ENCODE measurements around the gene ITGAX. TPM values are rescaled to one million over a fixed set of nuclear protein-coding genes. Genes with fewer than 3 reads are reported as not detected.

The ITGAX gene
- total and polyA plus RNA-seq, 2 experiments from 2014 or later, result not detected

GRCh38 chr16:31367853-31368252, 12.9 kb downstream of the ITGAX start:
- H3K4me3 ChIP-seq, result no peak overlapping the region
- no peaks in the 10 kb centered on the region for H3K27me3 ChIP-seq (replicated peaks; ENCODE audit: insufficient read depth)
- H2AFZ ChIP-seq, result no peak overlapping the region
- H3K27ac ChIP-seq, result no peak overlapping the region
- H3K9ac ChIP-seq, result no peak overlapping the region
- 57 to 64% methylated on average over 3 of the region's 3 CpGs for WGBS, 2 experiments (ENCODE audit: low coverage in 1 of 2, low lambda C conversion rate in 2 of 2, missing lambda C conversion rate in 2 of 2)
- no peaks in the 10 kb centered on the region for H3K4me1 ChIP-seq (ENCODE audit: insufficient read depth)
- in situ Hi-C loops (cut with MboI), result no loop called here
- no peak for TF ChIP-seq EZH2phosphoT487 (IDR thresholded peaks at IDR 0.05; ENCODE audit: insufficient read depth, low read depth)
- TF ChIP-seq EZH2 (IDR thresholded peaks at IDR 0.05; ENCODE audit: insufficient read depth, poor library complexity, severe bottlenecking), result no peak
- H4K20me1 ChIP-seq (ENCODE audit: insufficient read depth), result no peaks in the 10 kb centered on the region
- no peak for DNase-seq
- no peaks in the 10 kb centered on the region for H3K9me2 ChIP-seq (ENCODE audit: insufficient read depth)
- H3K79me2 ChIP-seq (ENCODE audit: insufficient read depth), result no peaks in the 10 kb centered on the region
- H3K4me2 ChIP-seq (ENCODE audit: unreplicated experiment), result no peak overlapping the region
- H3K36me3 ChIP-seq (ENCODE audit: low read depth), result no peaks in the 10 kb centered on the region
- H3K9me3 ChIP-seq (ENCODE audit: low read depth), result no peaks in the 10 kb centered on the region
- H3F3A ChIP-seq (ENCODE audit: insufficient read depth), result no peaks in the 10 kb centered on the region

DNA sequence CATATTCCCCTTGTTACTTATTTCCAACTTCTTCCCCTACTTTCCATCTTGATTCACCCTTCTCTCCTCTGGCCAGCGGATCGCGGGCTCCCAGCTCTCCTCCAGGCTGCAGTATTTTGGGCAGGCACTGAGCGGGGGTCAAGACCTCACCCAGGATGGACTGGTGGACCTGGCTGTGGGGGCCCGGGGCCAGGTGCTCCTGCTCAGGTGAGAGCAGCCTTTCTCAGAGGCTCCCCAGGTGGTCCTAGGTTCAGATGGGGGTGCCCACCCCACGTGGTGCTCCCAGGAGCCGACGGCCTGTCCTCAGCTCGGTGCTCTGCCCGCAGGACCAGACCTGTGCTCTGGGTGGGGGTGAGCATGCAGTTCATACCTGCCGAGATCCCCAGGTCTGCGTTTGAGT, 16.0 kb downstream of the ITGAX start:
- H3K9me2 ChIP-seq (ENCODE audit: insufficient read depth), result no peaks in the 10 kb centered on the region
- H3K79me2 ChIP-seq (ENCODE audit: insufficient read depth), result no peaks in the 10 kb centered on the region
- no peak overlapping the region for H3K9ac ChIP-seq

GRCh38 chr16:31371619-31372484, 16.9 kb downstream of the ITGAX start:
- Histone ChIP-seq H3K27ac (no peak overlapping the region), H3K4me1 (ENCODE audit: insufficient read depth) (no peaks in the 10 kb centered on the region), H3K9me2 (ENCODE audit: insufficient read depth) (no peaks in the 10 kb centered on the region), H3K79me2 (ENCODE audit: insufficient read depth) (no peaks in the 10 kb centered on the region), H3K9me3 (ENCODE audit: low read depth) (no peaks in the 10 kb centered on the region), H3K9ac (no peak overlapping the region), H4K20me1 (ENCODE audit: insufficient read depth) (no peaks in the 10 kb centered on the region), H2AFZ (no peak overlapping the region), H3K4me2 (ENCODE audit: unreplicated experiment) (no peak overlapping the region), H3K4me3 (no peak overlapping the region), H3K27me3 (replicated peaks; ENCODE audit: insufficient read depth) (peaks cover 17% of the 10 kb centered on the region), H3F3A (ENCODE audit: insufficient read depth) (no peaks in the 10 kb centered on the region), H3K36me3 (ENCODE audit: low read depth) (no peaks in the 10 kb centered on the region)
- in situ Hi-C loops (cut with MboI), result no loop called here
- WGBS, 2 experiments (ENCODE audit: low coverage in 1 of 2, low lambda C conversion rate in 2 of 2, missing lambda C conversion rate in 2 of 2), result 59 to 71% methylated on average over 28 to 42 of the region's 42 CpGs
- no peak for TF ChIP-seq EZH2 (IDR thresholded peaks at IDR 0.05; ENCODE audit: insufficient read depth, poor library complexity, severe bottlenecking)
- TF ChIP-seq EZH2phosphoT487 (IDR thresholded peaks at IDR 0.05; ENCODE audit: insufficient read depth, low read depth), result no peak
- no peak for DNase-seq

More for the DNA sequence above, 16.0 kb downstream of the ITGAX start:
- TF ChIP-seq EZH2phosphoT487 (IDR thresholded peaks at IDR 0.05; ENCODE audit: insufficient read depth, low read depth) (no peak), EZH2 (IDR thresholded peaks at IDR 0.05; ENCODE audit: insufficient read depth, poor library complexity, severe bottlenecking) (no peak)
- Histone ChIP-seq H3K27me3 (replicated peaks; ENCODE audit: insufficient read depth) (peaks cover 14% of the 10 kb centered on the region), H3K4me3 (no peak overlapping the region), H3K27ac (no peak overlapping the region), H3K4me1 (ENCODE audit: insufficient read depth) (no peaks in the 10 kb centered on the region), H2AFZ (no peak overlapping the region), H3K4me2 (ENCODE audit: unreplicated experiment) (no peak overlapping the region), H4K20me1 (ENCODE audit: insufficient read depth) (no peaks in the 10 kb centered on the region), H3K9me3 (ENCODE audit: low read depth) (no peaks in the 10 kb centered on the region), H3K36me3 (ENCODE audit: low read depth) (no peaks in the 10 kb centered on the region), H3F3A (ENCODE audit: insufficient read depth) (no peaks in the 10 kb centered on the region)
- WGBS, 2 experiments (ENCODE audit: low coverage in 1 of 2, low lambda C conversion rate in 2 of 2, missing lambda C conversion rate in 2 of 2), result 71 to 72% methylated on average over 12 of the region's 12 CpGs
- in situ Hi-C loops (cut with MboI), result no loop called here
- DNase-seq, result no peak

- no peak overlapping the region for H2AFZ ChIP-seq
- DNase-seq, result no peak
- WGBS, 2 experiments (ENCODE audit: low coverage in 1 of 2, low lambda C conversion rate in 2 of 2, missing lambda C conversion rate in 2 of 2), result 47 to 58% methylated on average over 14 of the region's 14 CpGs
- no peaks in the 10 kb centered on the region for H3K9me3 ChIP-seq (ENCODE audit: low read depth)
- in situ Hi-C loops (cut with MboI), result no loop called here
- no peak overlapping the region for H3K4me3 ChIP-seq
- no peak for TF ChIP-seq EZH2 (IDR thresholded peaks at IDR 0.05; ENCODE audit: insufficient read depth, poor library complexity, severe bottlenecking)
- no peak for TF ChIP-seq EZH2phosphoT487 (IDR thresholded peaks at IDR 0.05; ENCODE audit: insufficient read depth, low read depth)
- H3K27ac ChIP-seq, result no peak overlapping the region
- no peaks in the 10 kb centered on the region for H3K79me2 ChIP-seq (ENCODE audit: insufficient read depth)
- no peak overlapping the region for H3K9ac ChIP-seq
- H3K9me2 ChIP-seq (ENCODE audit: insufficient read depth), result no peaks in the 10 kb centered on the region
- H3K4me2 ChIP-seq (ENCODE audit: unreplicated experiment), result no peak overlapping the region
- H3K27me3 ChIP-seq (replicated peaks; ENCODE audit: insufficient read depth), result peaks cover 17% of the 10 kb centered on the region
- no peaks in the 10 kb centered on the region for H3K36me3 ChIP-seq (ENCODE audit: low read depth)
- H3K4me1 ChIP-seq (ENCODE audit: insufficient read depth), result no peaks in the 10 kb centered on the region
- no peaks in the 10 kb centered on the region for H3F3A ChIP-seq (ENCODE audit: insufficient read depth)
- H4K20me1 ChIP-seq (ENCODE audit: insufficient read depth), result no peaks in the 10 kb centered on the region
Observed at GRCh38 chr16:31373235-31373634, 18.3 kb downstream of the ITGAX start.

All from GM23248 (cell line).